ENCODE measurements around the gene RIF1.

- TF ChIP-seq, protein P1, sequence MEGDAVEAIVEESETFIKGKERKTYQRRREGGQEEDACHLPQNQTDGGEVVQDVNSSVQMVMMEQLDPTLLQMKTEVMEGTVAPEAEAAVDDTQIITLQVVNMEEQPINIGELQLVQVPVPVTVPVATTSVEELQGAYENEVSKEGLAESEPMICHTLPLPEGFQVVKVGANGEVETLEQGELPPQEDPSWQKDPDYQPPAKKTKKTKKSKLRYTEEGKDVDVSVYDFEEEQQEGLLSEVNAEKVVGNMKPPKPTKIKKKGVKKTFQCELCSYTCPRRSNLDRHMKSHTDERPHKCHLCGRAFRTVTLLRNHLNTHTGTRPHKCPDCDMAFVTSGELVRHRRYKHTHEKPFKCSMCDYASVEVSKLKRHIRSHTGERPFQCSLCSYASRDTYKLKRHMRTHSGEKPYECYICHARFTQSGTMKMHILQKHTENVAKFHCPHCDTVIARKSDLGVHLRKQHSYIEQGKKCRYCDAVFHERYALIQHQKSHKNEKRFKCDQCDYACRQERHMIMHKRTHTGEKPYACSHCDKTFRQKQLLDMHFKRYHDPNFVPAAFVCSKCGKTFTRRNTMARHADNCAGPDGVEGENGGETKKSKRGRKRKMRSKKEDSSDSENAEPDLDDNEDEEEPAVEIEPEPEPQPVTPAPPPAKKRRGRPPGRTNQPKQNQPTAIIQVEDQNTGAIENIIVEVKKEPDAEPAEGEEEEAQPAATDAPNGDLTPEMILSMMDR (conservative IDR thresholded peaks at IDR 0.05): no peak
- TF ChIP-seq ZFX (IDR thresholded peaks at IDR 0.05): no peak
These were observed 72.0 kb downstream of the RIF1 start for GRCh38 chr2:151481744-151482143.

Measured in C4-2B (cell line).